Ishikawa (cell line): ENCODE results near the gene FOXP1.

Experiments used
- CEBPB ChIP-seq: IDR thresholded peaks from 2 replicates; pipeline ENCODE4 v1.6.1; 2012
- CREB1 ChIP-seq: IDR thresholded peaks from 2 replicates; pipeline ENCODE4 v1.6.1; 2012; ENCODE audit warnings: low read depth
- EGR1 ChIP-seq: IDR thresholded peaks from 2 replicates; pipeline ENCODE4 v1.6.1; 2012
- EP300 ChIP-seq: IDR thresholded peaks from 2 replicates; pipeline ENCODE4 v1.6.1; 2012; ENCODE audit warnings: borderline replicate concordance
- FOXM1 ChIP-seq: IDR thresholded peaks from 2 replicates; pipeline ENCODE4 v1.6.1; 2012; ENCODE audit warnings: low read depth, borderline replicate concordance
- NFIC ChIP-seq: IDR thresholded peaks from 2 replicates; pipeline ENCODE4 v1.6.1; 2012
- RAD21 ChIP-seq: IDR thresholded peaks from 2 replicates; pipeline ENCODE4 v1.6.1; 2012; ENCODE audit warnings: low read depth
- REST ChIP-seq: IDR thresholded peaks from 2 replicates; pipeline ENCODE4 v1.6.1; 2012; ENCODE audit warnings: low read depth, mild to moderate bottlenecking
- TAF1 ChIP-seq: IDR thresholded peaks from 2 replicates; pipeline ENCODE4 v1.6.1; 2012; ENCODE audit warnings: low read depth, mild to moderate bottlenecking
- TCF12 ChIP-seq: IDR thresholded peaks from 2 replicates; pipeline ENCODE4 v1.6.1; 2012; ENCODE audit warnings: low read depth
- TEAD4 ChIP-seq: IDR thresholded peaks from 2 replicates; pipeline ENCODE4 v1.6.1; 2012
- YY1 ChIP-seq: IDR thresholded peaks from 2 replicates; pipeline ENCODE4 v1.6.1; 2012; ENCODE audit warnings: low read depth
- ZBTB7A ChIP-seq: IDR thresholded peaks from 2 replicates; pipeline ENCODE4 v1.6.1; 2012; ENCODE audit warnings: low read depth
- TF ChIP-seq, protein P1 (sequence below): IDR thresholded peaks from 2 replicates; pipeline ENCODE4 v1.6.1; 2012
- TF ChIP-seq, protein P2 (sequence below): IDR thresholded peaks from 2 replicates; pipeline ENCODE4 v1.6.1; 2012

Gene FOXP1

GRCh38 chr3:71485896-71486295, 97.6 kb downstream of the FOXP1 start:
- TF ChIP-seq RAD21 (no peak), ZBTB7A (no peak), CREB1 (no peak)

- TF ChIP-seq CEBPB (no peak), TCF12 (no peak), EGR1 (no peak), FOXM1 (no peak), EP300 (no peak), NFIC (no peak), REST (no peak), TEAD4 (no peak), YY1 (no peak), CREB1 (no peak), TAF1 (no peak), RAD21 (no peak), ZBTB7A (no peak)
- TF ChIP-seq, protein P1, sequence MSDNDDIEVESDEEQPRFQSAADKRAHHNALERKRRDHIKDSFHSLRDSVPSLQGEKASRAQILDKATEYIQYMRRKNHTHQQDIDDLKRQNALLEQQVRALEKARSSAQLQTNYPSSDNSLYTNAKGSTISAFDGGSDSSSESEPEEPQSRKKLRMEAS: no peak
- TF ChIP-seq, protein P2, sequence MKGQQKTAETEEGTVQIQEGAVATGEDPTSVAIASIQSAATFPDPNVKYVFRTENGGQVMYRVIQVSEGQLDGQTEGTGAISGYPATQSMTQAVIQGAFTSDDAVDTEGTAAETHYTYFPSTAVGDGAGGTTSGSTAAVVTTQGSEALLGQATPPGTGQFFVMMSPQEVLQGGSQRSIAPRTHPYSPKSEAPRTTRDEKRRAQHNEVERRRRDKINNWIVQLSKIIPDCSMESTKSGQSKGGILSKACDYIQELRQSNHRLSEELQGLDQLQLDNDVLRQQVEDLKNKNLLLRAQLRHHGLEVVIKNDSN: no peak
Observed at GRCh38 chr3:71484452-71484851, 99.1 kb downstream of the FOXP1 start.

- TF ChIP-seq, protein P2: no peak
- no peak for TF ChIP-seq TAF1
- no peak for TF ChIP-seq FOXM1
- TF ChIP-seq TEAD4: no peak
- no peak for TF ChIP-seq TCF12
- TF ChIP-seq NFIC: no peak
- TF ChIP-seq, protein P1: no peak
Observed at GRCh38 chr3:71484047-71484446, 99.5 kb downstream of the FOXP1 start.

DNA sequence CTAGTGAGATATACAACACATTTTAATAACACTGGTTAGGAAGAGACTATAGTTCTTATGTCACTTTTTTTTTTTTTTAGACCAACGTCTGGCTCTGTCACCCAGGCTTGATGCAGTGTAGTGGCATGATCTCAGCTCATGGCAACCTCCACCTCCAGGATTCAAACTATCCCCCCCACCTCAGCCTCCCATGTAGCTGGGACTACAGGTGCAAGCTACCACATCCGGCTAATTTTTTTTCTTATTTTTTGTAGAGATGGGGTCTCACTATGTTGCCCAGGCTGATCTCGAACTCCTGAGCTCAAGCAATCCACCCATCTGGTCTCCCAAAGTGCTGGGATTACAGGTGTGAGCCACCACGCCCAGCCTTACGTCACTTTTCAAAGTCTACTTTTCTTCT, 100.8 kb downstream of the FOXP1 start:
- TF ChIP-seq, protein P2: no peak
- TF ChIP-seq EGR1 (no peak), RAD21 (no peak), TAF1 (no peak), TEAD4 (no peak), REST (no peak), ZBTB7A (no peak), EP300 (no peak), TCF12 (no peak), CEBPB (no peak)

GRCh38 chr3:71478568-71478967, 105.0 kb downstream of the FOXP1 start:
- TF ChIP-seq CEBPB (no peak), FOXM1 (no peak)

GRCh38 chr3:71476950-71477349, 106.6 kb downstream of the FOXP1 start:
- TF ChIP-seq EP300 (no peak), NFIC (no peak), TAF1 (no peak), YY1 (no peak), FOXM1 (no peak), TEAD4 (no peak), REST (no peak), EGR1 (no peak), ZBTB7A (no peak), CREB1 (no peak)
- TF ChIP-seq, protein P2: no peak
- TF ChIP-seq, protein P1: no peak
